GM18909 (cell line): Measurements from ENCODE around the gene SMIM45.

Experiments
- ATAC-seq: cut with Tn5 transposase; IDR thresholded peaks from one replicate; pipeline ENCODE4 v1.9.1; 2021; ENCODE audit warnings: mild to moderate bottlenecking; ENCODE audit not compliant: unreplicated experiment, poor library complexity

The SMIM45 gene

DNA sequence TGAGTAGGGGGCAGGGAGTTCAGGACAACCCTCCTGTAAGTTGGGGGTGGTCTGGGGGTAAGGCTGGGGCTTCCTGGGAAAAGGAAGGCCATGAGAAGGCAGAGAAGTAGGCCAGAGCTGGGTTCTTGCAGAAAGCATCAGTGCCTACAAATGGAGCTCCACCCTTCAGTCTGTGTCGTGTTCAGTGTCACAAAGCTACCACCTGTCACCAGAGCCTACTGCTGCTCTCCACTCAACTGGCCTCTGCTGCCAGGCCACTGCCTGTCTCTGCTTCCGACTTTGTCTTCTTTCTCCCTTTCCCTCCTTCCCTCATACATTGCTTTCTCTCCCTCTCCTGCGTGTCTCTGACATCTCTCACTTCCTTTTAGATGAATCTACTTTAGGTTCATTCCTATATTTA, 43.3 kb downstream of the SMIM45 start:
- no peak for ATAC-seq

DNA sequence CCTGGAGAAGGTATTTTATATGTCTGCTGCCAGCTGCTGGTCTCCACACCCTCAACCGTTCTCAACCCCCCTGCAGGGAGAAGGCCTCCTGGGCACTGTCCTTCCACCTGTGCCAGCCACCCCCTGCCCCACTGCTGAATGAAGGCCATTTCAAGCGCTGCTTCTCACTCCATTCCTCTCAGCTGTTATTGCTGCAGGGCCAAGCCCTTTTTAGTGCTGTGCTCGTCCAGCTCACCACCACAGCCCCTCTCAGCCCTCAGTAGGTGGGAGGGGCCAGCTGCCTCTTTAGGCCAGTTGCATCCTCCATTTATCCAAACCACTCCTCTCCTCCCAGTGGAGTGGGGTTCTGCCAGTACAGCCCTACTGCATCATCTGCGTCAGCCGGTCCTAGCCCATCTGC, 44.9 kb downstream of the SMIM45 start:
- no peak for ATAC-seq

DNA sequence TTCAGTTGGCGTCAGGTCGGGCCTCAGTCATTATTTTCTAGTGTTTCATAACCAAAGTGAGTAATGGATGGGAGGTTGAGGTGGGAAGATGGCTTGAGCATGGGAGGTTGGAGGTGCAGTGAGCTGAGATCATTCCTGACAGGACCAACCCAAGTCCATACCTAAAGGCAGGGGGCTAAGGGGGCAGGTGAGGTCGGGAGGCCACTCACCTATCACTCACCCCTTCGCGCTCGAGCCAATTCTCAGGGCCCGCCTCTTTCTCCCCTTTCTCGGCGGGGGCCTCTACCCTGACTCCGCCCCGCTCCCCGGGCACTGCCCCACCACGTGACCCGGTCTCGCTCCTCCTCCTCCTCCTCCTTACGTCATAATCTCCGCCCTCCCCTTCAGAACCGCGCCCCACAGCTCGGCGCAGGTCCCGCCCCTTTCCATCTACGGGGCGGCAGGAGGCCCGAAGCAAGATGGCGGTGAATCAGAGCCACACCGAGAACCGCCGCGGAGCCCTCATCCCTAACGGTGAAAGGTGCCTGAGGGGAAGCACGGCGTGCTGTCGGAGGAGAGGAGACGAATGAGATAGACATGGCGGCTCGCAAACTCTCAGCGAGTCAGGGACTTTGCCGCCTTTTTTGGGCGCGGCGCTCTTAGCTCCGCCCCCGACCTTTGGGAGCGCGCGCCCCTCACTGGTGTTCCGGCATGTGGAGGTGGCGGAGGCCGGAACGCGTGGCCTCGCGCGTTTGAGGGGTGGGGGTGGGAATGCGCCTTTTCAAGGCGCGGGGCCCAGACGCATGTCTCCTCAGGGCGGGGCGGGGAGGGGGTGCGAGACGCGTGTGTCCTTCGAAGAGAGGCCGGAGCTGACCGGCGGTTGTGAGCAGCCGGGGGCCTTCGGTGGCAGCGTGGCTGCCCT, 46.7 kb downstream of the SMIM45 start, which contains the start of gene WBP2NL:
Gene WBP2NL, plus strand, starts transcription at position 428 of the 901 bp plus-strand sequence. Its CDS starts 31 bp downstream, at position 459.
- ATAC-seq = peak; percentile 94

DNA sequence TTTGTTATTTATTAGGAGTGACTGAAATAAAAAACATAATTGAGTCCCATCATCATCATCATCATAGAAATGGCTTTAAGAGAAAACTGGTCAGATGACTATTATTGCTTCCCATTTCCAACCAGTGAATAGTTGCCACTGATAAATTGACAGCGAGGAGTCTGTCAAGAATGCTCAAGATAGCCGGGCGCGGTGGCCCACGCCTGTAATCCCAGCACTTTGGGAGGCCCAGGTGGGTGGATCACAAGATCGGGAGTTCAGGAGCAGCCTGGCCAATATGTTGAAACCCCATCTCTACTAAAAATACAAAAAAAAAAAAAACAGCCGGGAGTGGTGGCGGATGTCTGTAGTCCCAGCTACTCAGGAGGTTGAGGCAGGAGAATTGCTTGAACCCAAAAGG, 48.5 kb downstream of the SMIM45 start:
- ATAC-seq = no peak

DNA sequence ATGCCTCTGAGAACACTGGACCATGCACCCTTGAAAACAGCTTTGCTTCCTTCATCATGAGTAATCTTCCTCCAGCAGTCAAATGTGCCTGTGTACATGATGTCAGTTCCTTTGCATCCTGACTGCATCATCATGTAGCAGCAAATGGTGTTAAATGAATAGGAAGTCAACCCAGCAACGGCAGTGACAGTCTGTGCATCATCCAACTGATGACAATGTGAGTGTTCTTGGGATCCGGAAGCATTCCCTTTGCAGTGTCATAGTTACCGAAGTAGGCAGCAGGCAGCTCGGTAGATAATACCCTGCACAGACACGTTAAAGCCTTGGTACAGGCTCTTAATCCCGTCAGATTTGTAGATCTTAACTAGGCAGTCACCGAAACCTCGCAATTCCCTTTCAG, 49.2 kb downstream of the SMIM45 start:
- ATAC-seq = no peak

DNA sequence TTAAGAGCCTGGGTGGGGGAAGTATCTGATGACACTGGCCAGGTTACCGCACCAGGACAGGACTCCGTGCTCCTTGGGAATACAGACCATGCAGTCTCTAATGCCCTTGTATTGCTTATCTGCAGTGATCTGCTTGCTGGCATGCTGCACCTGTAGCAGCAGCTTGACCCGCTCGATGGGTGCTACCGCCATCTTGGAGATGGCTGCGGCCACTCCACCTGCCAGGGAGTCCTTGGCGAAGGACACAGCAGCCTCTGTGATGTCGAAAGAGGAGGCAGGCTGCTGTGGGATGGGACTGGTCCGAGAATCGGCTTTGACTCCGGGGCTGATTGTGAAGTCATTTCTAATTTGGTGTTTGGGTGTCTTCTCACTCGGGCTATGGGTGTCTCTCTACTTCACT, 49.8 kb downstream of the SMIM45 start:
- no peak for ATAC-seq

DNA sequence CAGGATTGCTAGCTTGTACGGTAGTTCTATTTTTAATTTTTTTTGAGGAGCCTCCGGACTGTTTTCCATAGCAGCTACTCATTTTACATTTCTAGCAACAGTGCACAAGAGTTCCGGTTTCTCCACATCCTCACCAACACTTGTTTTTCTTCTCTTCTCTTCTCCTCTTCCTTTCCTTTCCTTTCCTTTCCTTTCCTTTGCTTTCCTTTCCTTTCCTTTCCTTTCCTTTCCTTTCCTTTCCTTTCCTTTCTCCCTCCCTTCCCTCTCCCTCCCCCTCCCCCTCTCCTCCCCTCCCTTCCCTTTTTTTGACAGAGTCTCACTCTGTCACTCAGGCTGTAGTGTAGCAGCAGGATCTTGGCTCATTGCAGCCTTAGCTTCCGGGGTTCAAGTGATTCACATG, 56.0 kb downstream of the SMIM45 start:
- no peak for ATAC-seq
